ENCODE measurements around the gene CHKA. TPM values are rescaled to one million over a fixed set of nuclear protein-coding genes. Genes with fewer than 3 reads are reported as not detected.

The CHKA gene
- total RNA-seq, 2 donors from 2014 or later = 72.1 to 92.6 TPM

- Histone ChIP-seq H3K9me3 (no peaks in the 10 kb centered on the region), H3K27ac (peak overlapping the region in 3 of 4 donors; percentile 71 to 79 (median 72)), H3K27me3 (no peaks in the 10 kb centered on the region), H3K4me3 (no peak overlapping the region), H3K4me1 (peaks cover 63% of the 10 kb centered on the region), H3K36me3 (replicated peaks in 1 of 2; ENCODE audit: insufficient read depth in 1 of 2, low read depth in 2 of 2) (peaks cover 7 to 26% of the 10 kb centered on the region in 2 donors)
- WGBS, 2 donors = 81 to 87% methylated on average over 28 to 34 of the region's 37 CpGs
- ATAC-seq = no peak
- DNase-seq = no peak
- TF ChIP-seq, protein P1, sequence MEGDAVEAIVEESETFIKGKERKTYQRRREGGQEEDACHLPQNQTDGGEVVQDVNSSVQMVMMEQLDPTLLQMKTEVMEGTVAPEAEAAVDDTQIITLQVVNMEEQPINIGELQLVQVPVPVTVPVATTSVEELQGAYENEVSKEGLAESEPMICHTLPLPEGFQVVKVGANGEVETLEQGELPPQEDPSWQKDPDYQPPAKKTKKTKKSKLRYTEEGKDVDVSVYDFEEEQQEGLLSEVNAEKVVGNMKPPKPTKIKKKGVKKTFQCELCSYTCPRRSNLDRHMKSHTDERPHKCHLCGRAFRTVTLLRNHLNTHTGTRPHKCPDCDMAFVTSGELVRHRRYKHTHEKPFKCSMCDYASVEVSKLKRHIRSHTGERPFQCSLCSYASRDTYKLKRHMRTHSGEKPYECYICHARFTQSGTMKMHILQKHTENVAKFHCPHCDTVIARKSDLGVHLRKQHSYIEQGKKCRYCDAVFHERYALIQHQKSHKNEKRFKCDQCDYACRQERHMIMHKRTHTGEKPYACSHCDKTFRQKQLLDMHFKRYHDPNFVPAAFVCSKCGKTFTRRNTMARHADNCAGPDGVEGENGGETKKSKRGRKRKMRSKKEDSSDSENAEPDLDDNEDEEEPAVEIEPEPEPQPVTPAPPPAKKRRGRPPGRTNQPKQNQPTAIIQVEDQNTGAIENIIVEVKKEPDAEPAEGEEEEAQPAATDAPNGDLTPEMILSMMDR (IDR thresholded peaks at IDR 0.05) = no peak
- no peak for TF ChIP-seq POLR2A (IDR thresholded peaks at IDR 0.05)
- intact Hi-C loops (cut with DNase I) = no loop called here
Measured at GRCh38 chr11:68047437-68048290, 73.5 kb downstream of the CHKA start.

- H3K27ac ChIP-seq = peak overlapping the region in 1 of 4 donors; percentile 96
- TF ChIP-seq, protein P1 (IDR thresholded peaks at IDR 0.05) = no peak
- TF ChIP-seq POLR2A (IDR thresholded peaks at IDR 0.05) = no peak
- no peaks in the 10 kb centered on the region for H3K9me3 ChIP-seq
- peaks cover 7 to 15% of the 10 kb centered on the region in 2 donors for H3K36me3 ChIP-seq (replicated peaks in 1 of 2; ENCODE audit: insufficient read depth in 1 of 2, low read depth in 2 of 2)
- H3K27me3 ChIP-seq = no peaks in the 10 kb centered on the region
- WGBS, 2 donors = 92 to 94% methylated on average over 2 to 17 of the region's 18 CpGs
- peaks cover 74% of the 10 kb centered on the region for H3K4me1 ChIP-seq
- DNase-seq = no peak
- intact Hi-C loops (cut with DNase I) = no loop called here
- ATAC-seq = no peak
- H3K4me3 ChIP-seq = no peak overlapping the region
Measured at GRCh38 chr11:68044898-68045351, 76.3 kb downstream of the CHKA start.

DNA sequence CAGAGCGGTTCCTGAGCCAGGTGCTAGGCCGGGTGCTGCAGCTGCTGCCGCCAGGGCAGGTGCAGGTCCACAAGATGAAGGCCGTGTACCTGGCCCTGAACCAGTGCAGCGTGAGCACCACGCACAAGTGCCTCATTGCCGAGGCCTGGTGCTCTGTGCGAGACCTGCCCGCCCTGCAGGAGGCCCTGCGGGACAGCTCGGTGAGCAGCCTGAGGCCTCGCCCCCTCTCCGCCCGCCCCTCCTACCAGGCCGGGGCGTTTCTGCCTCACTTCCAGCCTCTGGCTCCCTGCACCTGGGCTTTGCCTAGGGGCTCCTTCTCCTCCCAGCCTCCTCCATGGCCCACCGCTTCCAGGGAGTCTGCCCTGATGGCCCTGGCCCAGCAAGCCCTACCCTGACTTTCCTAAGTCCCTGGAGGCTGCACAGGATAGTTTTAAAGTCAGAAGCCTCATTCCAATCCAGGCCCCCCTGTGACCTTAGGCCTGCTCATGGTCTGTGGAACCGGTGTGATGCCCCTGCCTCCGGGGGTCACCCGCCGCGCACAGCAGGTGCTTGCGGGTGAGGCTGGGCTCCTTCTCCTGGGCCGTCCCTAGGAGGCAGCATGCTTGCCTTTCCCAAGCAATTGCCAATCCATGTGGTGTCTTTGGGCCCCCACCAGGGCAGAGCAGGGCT, 76.9 kb downstream of the CHKA start:
- DNase-seq (peak in 3 of 4 donors; percentile 57 to 72 (median 71)), ATAC-seq (no peak)
- no peak overlapping the region for H3K4me3 ChIP-seq
- WGBS, 2 donors = 55 to 63% methylated on average over 7 to 23 of the region's 24 CpGs
- intact Hi-C loops (cut with DNase I) = no loop called here
- no peak for TF ChIP-seq POLR2A (IDR thresholded peaks at IDR 0.05)
- no peaks in the 10 kb centered on the region for H3K9me3 ChIP-seq
- peaks cover 7 to 15% of the 10 kb centered on the region in 2 donors for H3K36me3 ChIP-seq (replicated peaks in 1 of 2; ENCODE audit: insufficient read depth in 1 of 2, low read depth in 2 of 2)
- H3K4me1 ChIP-seq = peaks cover 74% of the 10 kb centered on the region
- H3K27ac ChIP-seq = peak overlapping the region; percentile 86 to 96 (median 96)
- no peaks in the 10 kb centered on the region for H3K27me3 ChIP-seq

GRCh38 chr11:68043349-68044144, 77.6 kb downstream of the CHKA start:
- Histone ChIP-seq H3K4me1 (peaks cover 75% of the 10 kb centered on the region), H3K27ac (peak overlapping the region; percentile 86 to 96 (median 96)), H3K36me3 (replicated peaks in 1 of 2; ENCODE audit: insufficient read depth in 1 of 2, low read depth in 2 of 2) (peaks cover 7 to 11% of the 10 kb centered on the region in 2 donors), H3K4me3 (no peak overlapping the region), H3K27me3 (no peaks in the 10 kb centered on the region), H3K9me3 (no peaks in the 10 kb centered on the region)
- DNase-seq (peak in 3 of 4 donors; percentile 58 to 82 (median 60)), ATAC-seq (no peak)
- intact Hi-C loops (cut with DNase I) = no loop called here
- TF ChIP-seq, protein P1 (IDR thresholded peaks at IDR 0.05) = no peak
- no peak for TF ChIP-seq POLR2A (IDR thresholded peaks at IDR 0.05)
- 50 to 79% methylated on average over 10 to 33 of the region's 36 CpGs for WGBS, 2 donors

Data from body of pancreas (tissue), 4 donors.